GM15510 (cell line): ENCODE results near the gene CNOT3.

ENCODE experiments used
- POLR2A ChIP-seq: IDR thresholded peaks from 3 replicates; pipeline ENCODE4 v1.6.1; 2011; ENCODE audit warnings: borderline replicate concordance; ENCODE audit not compliant: insufficient read length; ENCODE audit errors: extremely low read depth

Gene CNOT3

DNA sequence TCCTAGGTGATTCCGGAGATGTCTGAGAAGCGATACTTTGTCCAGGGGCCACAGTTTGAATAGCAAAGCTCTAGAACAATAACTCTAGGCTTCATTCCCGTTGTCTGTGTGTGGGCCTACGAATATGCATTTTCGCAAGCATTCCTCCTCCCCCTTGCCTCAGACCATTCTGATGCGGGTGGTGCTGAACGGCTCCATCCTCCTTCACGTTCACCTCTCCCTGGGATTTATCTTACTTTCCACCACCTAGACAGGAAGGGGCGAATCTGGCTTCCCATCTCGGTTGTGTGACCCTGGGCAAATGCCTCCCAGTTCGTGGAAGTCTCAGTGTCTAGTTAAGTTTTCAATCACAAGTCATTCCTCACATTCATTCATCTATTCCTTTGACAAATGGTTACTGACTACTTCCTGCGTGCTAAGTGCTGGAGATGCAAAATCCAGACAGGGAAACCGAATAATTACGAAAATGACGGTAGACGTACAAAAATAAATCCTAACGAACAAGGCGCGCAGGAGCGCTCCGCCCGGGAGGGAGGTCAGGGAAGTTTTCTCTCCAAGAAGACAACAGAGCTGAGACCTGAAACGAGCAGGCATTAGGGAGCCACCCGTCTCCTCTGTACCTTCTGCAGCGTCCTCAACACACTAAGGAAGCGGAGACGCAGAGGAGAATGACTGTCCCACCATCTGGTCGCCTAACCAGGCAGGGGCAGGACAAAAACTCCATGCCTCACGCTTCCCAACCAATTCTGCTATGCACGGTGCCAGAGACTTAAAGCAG, 1.3 kb upstream of the CNOT3 start:
- TF ChIP-seq POLR2A: no peak

DNA sequence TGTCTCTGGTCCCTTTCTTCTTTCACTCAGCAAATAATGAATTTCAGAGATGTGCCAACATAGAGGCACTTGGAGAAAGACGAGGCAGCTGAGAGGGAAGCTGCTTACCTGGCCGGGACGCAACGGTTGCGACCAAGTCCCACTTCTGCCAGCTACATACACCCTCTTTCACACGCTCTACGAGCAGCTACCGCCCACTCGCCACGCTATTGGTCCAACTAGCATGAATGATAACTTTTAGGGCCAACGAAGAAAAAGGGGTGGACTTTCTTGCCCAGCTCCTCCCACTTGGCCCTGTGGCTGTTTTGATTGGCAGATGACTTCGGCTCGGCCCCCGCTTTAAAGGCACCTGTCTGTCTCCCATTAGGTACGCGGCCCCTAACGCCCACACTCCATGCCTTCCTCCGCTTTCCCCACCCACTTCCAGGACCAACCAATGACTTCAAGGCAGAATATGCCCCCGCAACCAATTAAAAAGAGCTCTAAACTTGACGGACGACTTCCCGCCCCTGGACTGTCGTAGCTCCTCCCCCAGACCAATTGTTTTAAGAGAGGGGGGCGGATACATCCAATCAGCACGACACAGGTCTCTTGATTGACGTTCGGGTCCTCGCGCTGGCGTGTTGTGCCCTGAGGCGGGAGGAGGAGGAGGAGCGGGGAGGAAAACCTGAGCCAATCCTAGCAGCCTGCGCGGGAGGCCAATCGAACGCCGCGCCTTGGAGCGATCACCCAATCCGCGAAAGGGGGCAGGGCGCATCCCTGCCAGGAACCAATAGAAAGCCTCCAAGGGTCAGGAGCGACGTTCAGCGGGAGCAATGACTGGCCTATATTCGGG, 481 bp upstream of the CNOT3 start:
- TF ChIP-seq POLR2A: peak; percentile 77

DNA sequence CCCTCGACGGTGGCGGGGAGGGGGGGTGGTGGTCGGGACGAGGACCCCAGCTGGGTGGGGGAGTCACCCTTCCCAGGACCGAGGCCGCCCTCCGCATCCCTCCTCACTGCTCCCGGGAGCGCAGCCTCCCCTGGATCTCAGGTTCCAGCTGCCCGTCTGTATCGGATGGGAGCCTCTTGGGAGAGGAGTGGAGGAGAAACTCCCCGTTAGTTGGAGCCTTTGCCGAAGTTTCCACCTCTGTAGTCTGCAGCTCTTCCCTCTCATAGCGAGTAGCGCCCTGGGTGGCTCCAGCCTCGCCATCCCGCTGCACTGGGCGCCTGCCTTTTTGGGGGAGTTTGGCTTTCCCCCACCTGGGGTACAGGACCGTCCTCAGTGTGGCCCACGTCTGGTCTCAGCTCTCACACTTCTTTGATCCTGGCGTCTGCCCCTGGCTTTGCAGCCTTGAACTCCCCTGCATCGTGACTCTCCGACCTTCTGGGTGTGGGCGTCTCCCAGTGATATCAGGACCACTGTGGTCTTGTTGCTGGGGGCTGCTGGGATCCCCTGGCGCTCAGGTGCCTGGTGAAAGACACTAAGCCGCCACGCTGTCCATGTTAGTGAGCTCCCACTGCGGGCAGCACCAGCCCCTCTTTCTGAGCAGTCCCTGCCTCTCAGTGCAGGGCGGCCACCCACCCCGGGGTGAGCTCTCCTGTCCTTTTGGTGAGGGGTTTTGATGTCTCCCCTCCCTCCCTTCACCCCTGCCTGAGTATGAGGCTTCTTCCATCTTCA, 1.1 kb downstream of the CNOT3 start:
- no peak for TF ChIP-seq POLR2A

DNA sequence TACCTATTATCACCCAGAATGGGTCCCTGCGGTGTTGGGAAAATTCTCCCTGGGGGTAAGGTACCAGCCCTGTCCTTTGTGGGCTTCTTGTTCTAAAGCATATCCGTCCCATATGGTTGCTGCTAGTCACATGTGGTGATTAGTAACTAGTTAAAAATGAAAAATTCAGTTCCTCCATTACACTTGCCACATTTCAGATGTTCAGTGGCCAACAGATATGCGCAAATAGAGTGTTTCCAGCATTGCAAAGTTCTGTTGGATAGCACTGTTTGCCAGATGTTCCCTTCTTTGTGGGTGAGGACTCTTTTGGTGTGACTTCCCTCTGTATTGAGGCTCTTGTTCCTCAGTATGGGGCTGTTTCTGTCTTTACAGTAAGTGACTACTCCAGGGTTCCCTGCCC, 3.8 kb downstream of the CNOT3 start:
- TF ChIP-seq POLR2A: no peak

DNA sequence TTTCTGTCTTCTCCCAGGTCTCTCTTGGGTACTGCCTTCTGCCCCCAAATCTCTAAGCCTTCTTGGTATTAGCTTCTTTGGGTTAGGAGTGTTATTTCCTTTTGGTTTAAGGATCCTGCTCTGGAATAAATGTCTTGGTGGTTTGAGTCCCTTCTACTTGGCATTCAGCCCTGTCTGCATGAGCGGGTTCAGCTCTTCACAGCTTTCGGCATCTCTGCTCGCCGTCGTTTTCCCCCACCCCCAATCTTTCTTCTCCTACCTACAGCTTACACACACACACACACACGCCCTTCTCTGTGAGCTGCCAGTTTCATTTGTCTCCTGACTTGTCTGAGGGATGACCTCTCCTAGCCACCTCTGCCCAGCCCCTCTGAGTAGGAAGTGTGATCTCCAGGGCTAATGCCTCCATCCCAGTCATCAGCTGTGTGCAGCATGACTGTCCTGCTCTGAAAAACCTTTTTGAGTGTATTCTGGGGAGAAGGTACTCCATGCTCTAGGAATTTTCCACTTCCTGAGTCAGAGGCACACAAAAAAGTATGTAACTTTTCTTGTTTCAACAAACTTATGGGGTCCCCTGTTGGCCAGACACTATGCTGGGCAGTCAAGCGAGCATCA, 4.7 kb downstream of the CNOT3 start:
- TF ChIP-seq POLR2A: no peak

DNA sequence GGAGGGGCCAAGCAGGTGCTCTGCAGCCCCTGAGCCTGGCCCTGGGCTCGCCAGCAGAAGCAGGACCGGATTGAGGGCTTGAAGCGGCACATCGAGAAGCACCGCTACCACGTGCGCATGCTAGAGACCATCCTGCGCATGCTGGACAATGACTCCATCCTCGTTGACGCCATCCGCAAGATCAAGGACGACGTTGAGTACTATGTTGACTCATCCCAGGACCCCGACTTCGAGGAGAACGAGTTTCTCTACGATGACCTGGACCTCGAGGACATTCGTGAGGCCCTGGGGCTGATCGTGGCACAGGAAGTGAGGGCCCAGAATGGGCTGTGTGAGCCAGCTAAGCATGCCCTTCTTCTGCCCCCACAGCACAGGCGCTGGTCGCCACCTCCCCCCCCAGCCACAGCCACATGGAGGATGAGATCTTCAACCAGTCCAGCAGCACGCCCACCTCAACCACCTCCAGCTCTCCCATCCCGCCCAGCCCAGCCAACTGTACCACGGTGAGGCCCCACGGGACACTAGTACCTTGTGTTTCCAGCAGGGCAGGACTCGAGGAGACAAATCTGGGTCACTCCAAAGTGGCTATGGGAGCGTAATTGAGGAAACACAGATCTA, 8.1 kb downstream of the CNOT3 start:
- no peak for TF ChIP-seq POLR2A

DNA sequence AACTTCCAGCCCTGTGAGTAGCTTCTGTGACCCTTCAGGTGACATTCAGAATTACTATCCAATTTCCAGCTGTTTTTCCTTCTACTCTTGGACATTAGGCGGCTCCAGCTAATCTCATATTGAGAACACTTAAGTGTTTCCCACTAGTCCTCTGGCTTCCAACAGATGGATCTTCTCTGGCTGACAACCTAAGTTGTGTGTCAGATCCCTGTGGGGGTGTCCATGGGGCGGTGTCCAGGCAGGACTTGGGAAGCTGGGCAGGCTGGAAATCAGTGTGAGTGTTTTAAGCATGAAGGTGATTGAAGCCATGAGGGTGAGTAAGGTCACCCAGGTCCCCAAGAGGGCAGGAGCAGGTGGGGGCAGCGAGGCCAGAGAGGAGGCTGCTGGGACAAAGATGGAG, 10.1 kb downstream of the CNOT3 start:
- no peak for TF ChIP-seq POLR2A

DNA sequence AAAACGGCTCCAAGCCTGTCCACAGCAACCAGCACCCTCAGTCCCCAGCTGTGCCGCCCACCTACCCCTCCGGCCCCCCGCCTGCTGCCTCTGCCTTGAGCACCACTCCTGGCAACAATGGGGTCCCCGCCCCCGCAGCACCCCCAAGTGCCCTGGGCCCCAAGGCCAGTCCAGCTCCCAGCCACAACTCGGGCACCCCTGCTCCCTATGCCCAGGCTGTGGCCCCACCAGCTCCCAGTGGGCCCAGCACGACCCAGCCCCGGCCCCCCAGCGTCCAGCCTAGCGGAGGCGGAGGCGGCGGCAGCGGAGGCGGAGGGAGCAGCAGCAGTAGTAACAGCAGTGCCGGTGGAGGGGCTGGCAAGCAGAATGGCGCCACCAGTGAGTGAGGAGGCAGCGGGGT, 10.6 kb downstream of the CNOT3 start:
- no peak for TF ChIP-seq POLR2A

DNA sequence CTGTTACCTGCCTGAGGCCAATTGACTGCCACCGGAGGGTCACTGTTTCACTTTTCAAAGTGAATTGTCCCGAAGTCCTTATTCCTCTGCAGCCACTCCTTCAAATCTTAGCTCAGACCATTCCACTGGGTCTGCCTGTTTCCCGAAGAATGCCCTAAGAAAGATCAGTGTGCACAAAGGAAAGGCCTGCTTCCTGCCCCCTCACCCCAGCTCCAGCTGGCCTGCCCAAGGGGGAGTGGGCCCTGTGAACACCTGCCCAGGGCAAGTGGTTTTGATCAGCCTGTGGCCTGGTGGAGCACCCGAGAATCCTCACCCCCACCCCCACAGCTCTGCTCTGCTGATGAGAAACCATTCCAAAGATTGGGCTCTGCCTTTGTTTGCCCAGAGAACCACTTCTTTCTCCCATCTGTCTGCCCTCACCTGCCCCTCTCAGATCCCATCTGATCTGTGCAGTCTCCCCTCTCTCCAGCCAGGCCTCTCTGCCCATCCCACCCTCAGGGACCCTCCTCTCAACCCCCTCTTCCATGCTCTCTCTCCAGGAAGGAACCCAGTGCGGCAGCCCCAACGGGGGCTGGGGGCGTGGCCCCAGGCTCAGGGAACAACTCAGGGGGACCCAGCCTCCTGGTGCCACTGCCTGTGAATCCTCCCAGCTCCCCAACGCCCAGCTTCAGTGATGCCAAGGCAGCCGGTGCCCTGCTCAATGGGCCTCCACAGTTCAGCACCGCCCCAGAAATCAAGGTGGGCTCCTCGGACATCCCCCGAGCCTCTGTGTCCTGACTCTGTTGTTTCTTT, 11.7 kb downstream of the CNOT3 start:
- TF ChIP-seq POLR2A: no peak

DNA sequence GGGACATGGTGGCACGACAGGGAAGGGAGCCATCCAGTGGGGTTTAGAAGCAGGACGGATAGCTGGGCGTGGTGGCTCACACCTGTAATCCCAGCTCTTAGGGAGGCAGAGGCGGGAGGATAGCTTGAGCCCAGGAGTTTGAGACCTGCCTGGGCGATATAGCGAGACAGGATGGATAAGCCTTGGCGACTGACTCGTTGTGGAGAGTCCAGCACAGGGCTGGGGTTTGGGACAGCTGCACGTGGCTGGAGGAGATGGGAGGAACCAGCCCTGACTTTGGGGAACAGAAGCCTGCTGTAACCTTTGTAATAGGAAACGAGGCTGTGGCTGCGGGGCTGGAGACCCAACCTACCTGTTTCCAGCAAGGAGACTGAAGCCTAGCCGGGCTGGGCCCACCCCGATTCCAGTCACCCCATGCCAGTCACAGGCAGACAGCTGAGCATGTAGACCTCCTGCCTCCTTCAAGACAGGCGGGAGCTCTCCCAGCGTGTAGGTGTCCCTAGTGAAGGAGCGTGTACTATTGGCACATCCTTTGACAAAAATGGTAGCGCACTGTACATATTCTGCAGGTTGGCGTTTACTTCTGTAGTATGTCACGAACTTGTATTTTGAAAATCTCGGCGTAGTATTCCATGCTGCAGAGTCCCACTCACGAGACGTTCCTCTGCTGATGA, 13.9 kb downstream of the CNOT3 start:
- TF ChIP-seq POLR2A: no peak

DNA sequence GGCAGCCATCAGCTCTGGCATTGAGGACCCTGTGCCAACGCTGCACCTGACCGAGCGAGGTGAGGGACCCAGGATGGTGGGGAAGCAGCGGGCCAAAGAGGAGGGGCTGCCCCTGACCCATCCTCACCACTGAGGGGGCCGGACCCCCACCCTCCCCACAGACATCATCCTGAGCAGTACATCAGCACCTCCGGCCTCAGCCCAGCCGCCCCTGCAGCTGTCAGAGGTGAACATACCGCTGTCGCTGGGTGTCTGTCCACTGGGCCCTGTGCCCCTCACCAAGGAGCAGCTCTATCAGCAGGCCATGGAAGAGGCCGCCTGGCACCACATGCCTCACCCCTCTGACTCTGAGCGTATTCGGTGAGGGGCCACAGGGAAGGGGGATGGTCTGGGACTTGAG, 14.7 kb downstream of the CNOT3 start:
- TF ChIP-seq POLR2A: no peak

DNA sequence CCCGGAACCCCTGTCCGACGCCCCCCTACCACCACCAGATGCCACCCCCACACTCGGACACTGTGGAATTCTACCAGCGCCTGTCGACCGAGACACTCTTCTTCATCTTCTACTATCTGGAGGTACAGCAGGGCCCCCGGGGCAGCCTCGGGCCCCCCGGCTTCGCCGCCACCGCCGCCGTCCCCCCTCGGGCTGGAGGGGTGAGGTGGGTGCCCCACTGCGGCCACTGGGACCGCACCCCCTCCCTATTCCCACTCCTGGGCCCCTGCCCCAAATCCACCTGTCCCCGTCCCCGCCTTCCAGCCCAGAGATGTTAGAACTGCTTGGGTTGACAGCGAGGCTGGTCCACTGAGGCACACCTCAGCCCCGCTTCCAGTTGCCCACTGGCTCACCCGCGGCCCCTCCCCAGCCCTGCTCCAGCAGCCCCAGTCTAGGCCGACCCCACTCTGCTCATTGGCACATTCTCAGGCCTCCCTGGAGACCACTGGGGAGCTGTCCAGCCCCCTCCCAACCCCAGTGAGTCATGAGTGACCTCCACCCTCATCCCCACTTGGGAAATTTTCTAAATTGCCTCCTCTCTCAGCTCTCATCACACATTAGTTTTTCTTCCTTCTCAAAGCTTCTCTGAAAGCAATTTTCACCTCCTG, 15.4 kb downstream of the CNOT3 start:
- TF ChIP-seq POLR2A: no peak
